HepG2 (cell line): ENCODE measurements around the gene ZNF442. TPM values are rescaled to one million over a fixed set of nuclear protein-coding genes. Genes with fewer than 3 reads are reported as not detected.

Experiments
- ATAC-seq: fragments of 200-7000 bp; cut with Tn5 transposase; 3 replicates; pipeline ENCODE4 v1.9.1; 2020; ENCODE audit warnings: mild to moderate bottlenecking, moderate library complexity
- BruUV-seq: library from RNA; stranded (reverse); fragments of 400-500 nt; replicated peaks from 2 replicates; lab custom pipeline; 2021; lab: Mats Ljungman, UMichigan
- CTCF ChIA-PET: fragments of 300-600 bp; formaldehyde crosslinking; extraction: SDS; loops from one replicate; lab custom pipeline; 2021; ENCODE audit warnings: low total read pairs, inconsistent platforms, low intra/inter-chr PET ratio; lab: Yijun Ruan, JAX
- POLR2A ChIA-PET: fragments of 350-600 bp; sonication (Branson Sonifier 250); formaldehyde crosslinking; loops from one replicate; lab custom pipeline; 2020; ENCODE audit warnings: antibody characterized with exemption, inconsistent platforms; lab: Yijun Ruan, JAX
- DNase-seq: peaks from one replicate; pipeline ENCODE4 v3.0.0-alpha.2; 2015; ENCODE audit warnings: low spot score
- FAIRE-seq: peaks from 3 replicates; lab custom pipeline; 2011; peaks lifted over from hg19 to GRCh38; lab: Jason Lieb, UNC
- H2AFZ ChIP-seq: one replicate; pipeline ENCODE4 v1.6.1; 2011; ENCODE audit warnings: low read length, inconsistent platforms
- H3K27ac ChIP-seq: fragments of 300-600 bp; 3 replicates; pipeline ENCODE4 v1.8.0; 2011; ENCODE audit warnings: mixed run types, mild to moderate bottlenecking, mixed read lengths, low read length, inconsistent platforms; ENCODE audit not compliant: insufficient read depth; ENCODE audit errors: extremely low read length
- H3K27me3 ChIP-seq, 2 experiments: fragments of 200-600 bp in 1 of 2; 2 replicates in 1 of 2; 3 replicates in 1 of 2; pipeline versions ENCODE4 v1.6.0 to v1.8.0; 2011; ENCODE audit warnings: low read length in 2 of 2, mild to moderate bottlenecking in 2 of 2, moderate library complexity in 2 of 2, inconsistent platforms in 1 of 2; ENCODE audit not compliant: insufficient read depth in 2 of 2, control insufficient read depth in 1 of 2
- H3K36me3 ChIP-seq, 2 experiments: fragments of 200-600 bp in 1 of 2; replicated peaks in 1 of 2; 2 replicates in 1 of 2; 3 replicates in 1 of 2; pipeline versions ENCODE4 v1.5.1 to v1.8.0; 2011; ENCODE audit warnings: low read length in 2 of 2, inconsistent platforms in 1 of 2; ENCODE audit not compliant: insufficient read depth in 2 of 2, control insufficient read depth in 1 of 2
- H3K4me1 ChIP-seq: 2 replicates; pipeline ENCODE4 v1.5.1; 2012; ENCODE audit warnings: low read length, inconsistent platforms; ENCODE audit not compliant: insufficient read depth
- H3K4me2 ChIP-seq: 2 replicates; pipeline ENCODE4 v1.6.0; 2011; ENCODE audit warnings: low read depth, low read length, inconsistent platforms
- H3K4me3 ChIP-seq, 3 experiments: fragments of 200-600 bp in 1 of 3; sonication (generic), shearing (Covaris generic) in 1 of 3; replicated peaks in 1 of 3; 2 replicates each; pipeline ENCODE4 v1.5.1; 2011 to 2016; ENCODE audit warnings: low read length in 3 of 3, inconsistent platforms in 2 of 3, low read depth in 2 of 3, mild to moderate bottlenecking in 2 of 3, control low read depth in 1 of 3, mixed read lengths in 1 of 3; ENCODE audit not compliant: insufficient read depth in 1 of 3
- H3K79me2 ChIP-seq: one replicate; pipeline ENCODE4 v1.6.1; 2011; ENCODE audit warnings: low read length, inconsistent platforms; ENCODE audit not compliant: insufficient read depth
- H3K9ac ChIP-seq: 2 replicates; pipeline ENCODE4 v1.6.0; 2011; ENCODE audit warnings: mild to moderate bottlenecking, low read depth, low read length, inconsistent platforms; ENCODE audit not compliant: insufficient read depth
- H3K9me3 ChIP-seq: 2 replicates; pipeline ENCODE4 v1.5.1; 2012; ENCODE audit warnings: mild to moderate bottlenecking, low read length
- H4K20me1 ChIP-seq: 2 replicates; pipeline ENCODE4 v1.6.0; 2011; ENCODE audit warnings: inconsistent platforms, mild to moderate bottlenecking, low read length, moderate library complexity; ENCODE audit not compliant: insufficient read depth
- ASH2L ChIP-seq: fragments of 300-600, 200-600 bp; sonication (generic); IDR thresholded peaks from 2 replicates; pipeline ENCODE4 v1.7.0; 2017; ENCODE audit warnings: low read depth, mild to moderate bottlenecking, moderate library complexity, mixed read lengths, low read length; ENCODE audit not compliant: insufficient read length
- ESRRA ChIP-seq: sonication (generic); formaldehyde crosslinking; IDR thresholded peaks from 2 replicates; pipeline ENCODE4 v1.5.1; 2020; ENCODE audit warnings: mild to moderate bottlenecking, low read depth, missing genetic modification reagents
- GATAD1 ChIP-seq: IDR thresholded peaks from 2 replicates; pipeline ENCODE4 v1.6.1; 2016; ENCODE audit warnings: missing genetic modification reagents, missing compliant biosample characterization
- HIVEP1 ChIP-seq: sonication (generic); formaldehyde crosslinking; IDR thresholded peaks from 2 replicates; pipeline ENCODE4 v1.4.0; 2020; ENCODE audit warnings: mild to moderate bottlenecking, missing genetic modification reagents
- HOXA9 ChIP-seq: sonication (generic); formaldehyde crosslinking; IDR thresholded peaks from 2 replicates; pipeline ENCODE4 v1.8.1; 2022; ENCODE audit warnings: missing genetic modification reagents, mild to moderate bottlenecking, moderate library complexity, borderline replicate concordance
- NFRKB ChIP-seq: fragments of 450-650 bp; IDR thresholded peaks from 2 replicates; pipeline ENCODE4 v1.6.1; 2017
- RAD51 ChIP-seq: fragments of 450-650 bp; IDR thresholded peaks from 2 replicates; pipeline ENCODE4 v1.6.1; 2016; ENCODE audit warnings: borderline replicate concordance
- SP1 ChIP-seq, 2 experiments: fragments of 450-650 bp in 1 of 2; sonication (generic) in 1 of 2; formaldehyde crosslinking in 1 of 2; IDR thresholded peaks; 2 replicates each; pipeline versions ENCODE4 v1.4.0 to v1.6.1; 2016 to 2020; ENCODE audit warnings: missing genetic modification reagents in 1 of 2
- SP2 ChIP-seq: sonication (generic); formaldehyde crosslinking; IDR thresholded peaks from 2 replicates; pipeline ENCODE4 v1.5.1; 2020; ENCODE audit warnings: mild to moderate bottlenecking, missing genetic modification reagents
- TGIF2 ChIP-seq: IDR thresholded peaks from 2 replicates; pipeline ENCODE4 v1.6.1; 2016; ENCODE audit warnings: control low read depth, missing compliant biosample characterization
- TSC22D2 ChIP-seq: sonication (generic); formaldehyde crosslinking; IDR thresholded peaks from 2 replicates; pipeline ENCODE4 v1.5.1; 2020; ENCODE audit warnings: missing genetic modification reagents, mild to moderate bottlenecking, borderline replicate concordance
- ZNF709 ChIP-seq: sonication (generic); formaldehyde crosslinking; IDR thresholded peaks from 2 replicates; pipeline ENCODE4 v1.5.0; 2020; ENCODE audit warnings: mild to moderate bottlenecking, missing genetic modification reagents
- ZNF883 ChIP-seq: sonication (generic); formaldehyde crosslinking; IDR thresholded peaks from 2 replicates; pipeline ENCODE4 v1.5.1; 2020; ENCODE audit warnings: mild to moderate bottlenecking, missing genetic modification reagents; ENCODE audit errors: not compliant biosample characterization
- WGBS: methylation state at CpG from one replicate; pipeline ENCODE4 v1.1.6; 2017; ENCODE audit warnings: low lambda C conversion rate; 5-methylcytosine and 5-hydroxymethylcytosine counted together
- in situ Hi-C: cut with HindIII; loops from 2 replicates; pipeline ENCODE4 v1.10.0; 2017; ENCODE audit warnings: low pct_unique_long_range_greater_than_20kb; ENCODE audit not compliant: extremely low pct_ligation_motif_present
- intact Hi-C: fragments of 100-400 bp; cut with micrococcal nuclease; formaldehyde crosslinking; loops from one replicate; pipeline ENCODE4 v1.10.0; 2022; ENCODE audit not compliant: unreplicated experiment
- polyA plus RNA-seq, 8 experiments: library from polyadenylated mRNA; depleted of rRNA in 3 of 8; stranded (reverse) in 7 of 8; unstranded in 1 of 8; fragments of >200 nt; fragmentation: Illumina TruSeq in 4 of 8; extraction: Trizol in 4 of 8; gene quantifications; 2 replicates each; pipeline versions ENCODE4 v1.2.1 to v1.2.3, GENCODE V29; 2011 to 2016; ENCODE audit warnings: low read depth in 4 of 8, missing spikeins in 1 of 8, mixed read lengths in 1 of 8; ENCODE audit not compliant: insufficient read depth in 1 of 8
- total RNA-seq, 5 experiments: library from RNA; depleted of rRNA; stranded (reverse); fragments of >200 nt; fragmentation: Illumina TruSeq; extraction: Trizol; gene quantifications; 2 replicates each; pipeline ENCODE4 v1.2.3, GENCODE V29; 2016; ENCODE audit warnings: low read depth in 1 of 5
- TF ChIP-seq, protein P1 (sequence below): sonication (generic); formaldehyde crosslinking; conservative IDR thresholded peaks from 2 replicates; pipeline ENCODE4 v1.4.0; 2020; ENCODE audit warnings: missing genetic modification reagents
- TF ChIP-seq, protein P2 (sequence below): sonication (generic); formaldehyde crosslinking; IDR thresholded peaks from 2 replicates; pipeline ENCODE4 v1.4.0; 2020; ENCODE audit warnings: missing genetic modification reagents
- TF ChIP-seq, protein P3 (sequence below): sonication (generic); formaldehyde crosslinking; IDR thresholded peaks from 2 replicates; pipeline ENCODE4 v1.5.0; 2020; ENCODE audit warnings: missing genetic modification reagents, mild to moderate bottlenecking, borderline replicate concordance
- TF ChIP-seq, protein P4 (sequence below): sonication (generic); formaldehyde crosslinking; IDR thresholded peaks from 2 replicates; pipeline ENCODE4 v1.5.1; 2020; ENCODE audit warnings: mild to moderate bottlenecking, moderate library complexity, missing genetic modification reagents

The ZNF442 gene
- total and polyA plus RNA-seq, 2 of the 13 experiments (the other 11 are each of a cell fraction or from before 2014, with no cell fraction given), result 1.0 to 6.0 TPM

DNA sequence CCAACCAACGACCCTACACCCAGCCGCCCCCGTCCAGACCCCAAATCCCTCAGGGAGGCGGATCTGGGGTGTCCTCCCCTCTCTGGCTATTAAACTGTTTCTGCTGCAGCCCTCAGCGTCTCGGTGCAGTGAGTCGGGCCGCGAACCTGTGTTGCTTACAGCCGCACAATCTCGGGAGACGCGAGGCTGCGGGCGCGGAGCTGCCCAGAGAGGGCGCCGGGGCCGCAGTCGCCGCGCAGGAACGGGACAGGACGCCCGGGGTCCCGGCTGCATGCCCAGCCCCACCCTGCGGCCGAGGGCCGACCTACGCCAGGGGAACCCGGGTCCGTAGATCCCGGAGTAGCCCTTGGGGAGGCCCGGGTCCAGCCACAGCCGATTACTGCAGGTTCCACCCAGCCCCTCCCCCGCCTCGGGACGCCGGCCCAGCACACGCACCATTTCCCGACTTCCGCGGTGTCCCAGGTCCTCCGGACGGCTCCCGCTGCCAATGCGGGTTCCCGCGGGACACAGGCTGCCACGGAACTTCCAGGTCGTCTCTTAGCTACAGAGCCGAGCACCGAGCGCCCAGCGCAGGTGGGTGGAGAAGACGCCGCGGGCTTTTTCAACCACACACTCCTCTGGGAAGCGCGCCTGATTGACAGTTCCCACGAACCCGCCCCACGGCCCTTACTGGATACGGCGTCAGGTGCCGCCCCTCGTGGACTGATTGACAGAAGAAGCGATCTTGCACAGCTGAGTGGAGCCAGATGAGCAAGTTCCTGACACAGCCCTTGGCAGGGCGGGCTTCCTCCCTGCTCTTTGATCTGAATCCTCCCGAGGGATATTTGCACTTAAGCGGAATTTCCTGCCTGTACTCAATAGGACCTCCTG lies 35.4 kb upstream of the ZNF442 start, which contains the start of gene ZNF799:
TSS of gene ZNF799 (minus strand) at position 639 of the 870 bp plus-strand sequence. CDS start at position 438, 201 bp downstream.
- ATAC-seq (peak; percentile 95), DNase-seq (peak; percentile 100), FAIRE-seq (peak; percentile 95)
- H4K20me1 ChIP-seq, result 0 out of 2 replicates have a peak, but pooled peaks cover 4% of the 10 kb centered on the region
- TSS peak; percentile 68 for BruUV-seq
- H3K36me3 ChIP-seq, result no peaks in the 10 kb centered on the region
- peak within 1 kb of the TSS; percentile 86 for H3K9ac ChIP-seq
- ChIA-PET CTCF (no interaction called here), POLR2A (interaction anchor here (1.0 to 2.8 kb wide), 8 partner anchors 36 to 238 kb away, joined by 3 to 12 read pairs (median 5); partner anchors contain the start of genes ZNF136, ZNF44, ZNF442 and ZNF443)
- no peaks in the 10 kb centered on the region for H3K9me3 ChIP-seq
- H3K27ac ChIP-seq, result peak within 1 kb of the TSS; percentile 88
- no peaks in the 10 kb centered on the region for H3K27me3 ChIP-seq
- H2AFZ ChIP-seq, result no peak within 1 kb of the TSS
- H3K4me3 ChIP-seq, result peak within 1 kb of the TSS; percentile 79 to 96 (median 92)
- intact Hi-C loops (loop anchor here (2.0 kb wide), 1 partner anchor 40 kb away; the partner anchor contains the start of gene ZNF443), in situ Hi-C loops (no loop called here)
- peaks cover 39% of the 10 kb centered on the region for H3K79me2 ChIP-seq
- WGBS, result 0% methylated on average over 8 of the region's 71 CpGs
- peak within 1 kb of the TSS; percentile 86 for H3K4me2 ChIP-seq
- peaks cover 26% of the 10 kb centered on the region for H3K4me1 ChIP-seq
- TF ChIP-seq RAD51 (no peak), ZNF883 (CRISPR knock-in tag) (no peak), NFRKB (no peak), HIVEP1 (CRISPR knock-in tag) (no peak; the same call in 1 of the 2 replicates), TSC22D2 (no peak), ESRRA (CRISPR knock-in tag) (peak; percentile 46), SP2 (peak; percentile 87), ZNF709 (CRISPR knock-in tag) (peak; percentile 14; the same call in 1 of the 2 replicates), ASH2L (peak; percentile 43), TGIF2 (CRISPR knock-in tag) (peak; percentile 80), HOXA9 (CRISPR knock-in tag) (0 out of 2 replicates have a peak, but pooled peaks have one; percentile 74), SP1 (IDR thresholded peaks at IDR 0.05) (no peak), SP1 (CRISPR knock-in tag; IDR thresholded peaks at IDR 0.05) (peak; percentile 53; the same call in 1 of the 2 replicates), GATAD1 (CRISPR knock-in tag) (0 out of 2 replicates have a peak, but pooled peaks have one; percentile 12)
- TF ChIP-seq, protein P1, sequence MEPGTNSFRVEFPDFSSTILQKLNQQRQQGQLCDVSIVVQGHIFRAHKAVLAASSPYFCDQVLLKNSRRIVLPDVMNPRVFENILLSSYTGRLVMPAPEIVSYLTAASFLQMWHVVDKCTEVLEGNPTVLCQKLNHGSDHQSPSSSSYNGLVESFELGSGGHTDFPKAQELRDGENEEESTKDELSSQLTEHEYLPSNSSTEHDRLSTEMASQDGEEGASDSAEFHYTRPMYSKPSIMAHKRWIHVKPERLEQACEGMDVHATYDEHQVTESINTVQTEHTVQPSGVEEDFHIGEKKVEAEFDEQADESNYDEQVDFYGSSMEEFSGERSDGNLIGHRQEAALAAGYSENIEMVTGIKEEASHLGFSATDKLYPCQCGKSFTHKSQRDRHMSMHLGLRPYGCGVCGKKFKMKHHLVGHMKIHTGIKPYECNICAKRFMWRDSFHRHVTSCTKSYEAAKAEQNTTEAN (CRISPR knock-in tag), result 0 out of 2 replicates have a peak, but pooled peaks have one; percentile 17
- TF ChIP-seq, protein P2, sequence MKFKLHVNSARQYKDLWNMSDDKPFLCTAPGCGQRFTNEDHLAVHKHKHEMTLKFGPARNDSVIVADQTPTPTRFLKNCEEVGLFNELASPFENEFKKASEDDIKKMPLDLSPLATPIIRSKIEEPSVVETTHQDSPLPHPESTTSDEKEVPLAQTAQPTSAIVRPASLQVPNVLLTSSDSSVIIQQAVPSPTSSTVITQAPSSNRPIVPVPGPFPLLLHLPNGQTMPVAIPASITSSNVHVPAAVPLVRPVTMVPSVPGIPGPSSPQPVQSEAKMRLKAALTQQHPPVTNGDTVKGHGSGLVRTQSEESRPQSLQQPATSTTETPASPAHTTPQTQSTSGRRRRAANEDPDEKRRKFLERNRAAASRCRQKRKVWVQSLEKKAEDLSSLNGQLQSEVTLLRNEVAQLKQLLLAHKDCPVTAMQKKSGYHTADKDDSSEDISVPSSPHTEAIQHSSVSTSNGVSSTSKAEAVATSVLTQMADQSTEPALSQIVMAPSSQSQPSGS (CRISPR knock-in tag), result 0 out of 2 replicates have a peak, but pooled peaks have one; percentile 9
- TF ChIP-seq, protein P3, sequence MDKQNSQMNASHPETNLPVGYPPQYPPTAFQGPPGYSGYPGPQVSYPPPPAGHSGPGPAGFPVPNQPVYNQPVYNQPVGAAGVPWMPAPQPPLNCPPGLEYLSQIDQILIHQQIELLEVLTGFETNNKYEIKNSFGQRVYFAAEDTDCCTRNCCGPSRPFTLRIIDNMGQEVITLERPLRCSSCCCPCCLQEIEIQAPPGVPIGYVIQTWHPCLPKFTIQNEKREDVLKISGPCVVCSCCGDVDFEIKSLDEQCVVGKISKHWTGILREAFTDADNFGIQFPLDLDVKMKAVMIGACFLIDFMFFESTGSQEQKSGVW (CRISPR knock-in tag), result no peak
- TF ChIP-seq, protein P4, sequence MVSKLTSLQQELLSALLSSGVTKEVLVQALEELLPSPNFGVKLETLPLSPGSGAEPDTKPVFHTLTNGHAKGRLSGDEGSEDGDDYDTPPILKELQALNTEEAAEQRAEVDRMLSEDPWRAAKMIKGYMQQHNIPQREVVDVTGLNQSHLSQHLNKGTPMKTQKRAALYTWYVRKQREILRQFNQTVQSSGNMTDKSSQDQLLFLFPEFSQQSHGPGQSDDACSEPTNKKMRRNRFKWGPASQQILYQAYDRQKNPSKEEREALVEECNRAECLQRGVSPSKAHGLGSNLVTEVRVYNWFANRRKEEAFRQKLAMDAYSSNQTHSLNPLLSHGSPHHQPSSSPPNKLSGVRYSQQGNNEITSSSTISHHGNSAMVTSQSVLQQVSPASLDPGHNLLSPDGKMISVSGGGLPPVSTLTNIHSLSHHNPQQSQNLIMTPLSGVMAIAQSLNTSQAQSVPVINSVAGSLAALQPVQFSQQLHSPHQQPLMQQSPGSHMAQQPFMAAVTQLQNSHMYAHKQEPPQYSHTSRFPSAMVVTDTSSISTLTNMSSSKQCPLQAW (CRISPR knock-in tag), result peak; percentile 81
